Measurements from ENCODE around the gene HPCAL1. TPM values are rescaled to one million over a fixed set of nuclear protein-coding genes. Genes with fewer than 3 reads are reported as not detected.
"Not testable (repeated sequence)": the region's sequence is repeated elsewhere in the genome, so short reads cannot be mapped to it uniquely, and the experiment has no call there.

The HPCAL1 gene
- total RNA-seq, 1 experiment from 2014 or later = 189 TPM

- no peak for DNase-seq (ENCODE audit: extremely low read depth, low read depth)
Measured at GRCh38 chr2:10432311-10433181, 129.8 kb downstream of the HPCAL1 start.

GRCh38 chr2:10433264-10433946 is 130.7 kb downstream of the HPCAL1 start:
- DNase-seq (ENCODE audit: extremely low read depth, low read depth) = no peak

GRCh38 chr2:10433947-10434885 is 131.5 kb downstream of the HPCAL1 start:
- no peak for DNase-seq (ENCODE audit: extremely low read depth, low read depth)

- DNase-seq (ENCODE audit: extremely low read depth, low read depth) = peak; percentile 74
Measured at GRCh38 chr2:10434886-10435819, 132.4 kb downstream of the HPCAL1 start.

- DNase-seq (ENCODE audit: extremely low read depth, low read depth) = no peak
Measured at GRCh38 chr2:10435820-10436204, 133.1 kb downstream of the HPCAL1 start.

- DNase-seq (ENCODE audit: extremely low read depth, low read depth) = no peak
Measured at GRCh38 chr2:10436583-10437110, 133.9 kb downstream of the HPCAL1 start.

GRCh38 chr2:10437806-10438205 is 135.1 kb downstream of the HPCAL1 start:
- no peak for DNase-seq (ENCODE audit: extremely low read depth, low read depth)

GRCh38 chr2:10438688-10439087 is 136.0 kb downstream of the HPCAL1 start:
- no peak for DNase-seq (ENCODE audit: extremely low read depth, low read depth)

GRCh38 chr2:10439185-10439879 is 136.6 kb downstream of the HPCAL1 start:
- DNase-seq (ENCODE audit: extremely low read depth, low read depth) = no peak

- DNase-seq (ENCODE audit: extremely low read depth, low read depth) = no peak
Measured at GRCh38 chr2:10439971-10440370, 137.3 kb downstream of the HPCAL1 start.

GRCh38 chr2:10440736-10441135 is 138.0 kb downstream of the HPCAL1 start:
- DNase-seq (ENCODE audit: extremely low read depth, low read depth) = no peak

- DNase-seq (ENCODE audit: extremely low read depth, low read depth) = peak; percentile 78
Measured at GRCh38 chr2:10441948-10442347, 139.2 kb downstream of the HPCAL1 start.

- not testable (repeated sequence) for DNase-seq (ENCODE audit: extremely low read depth, low read depth)
Measured at GRCh38 chr2:10442469-10443126, 139.9 kb downstream of the HPCAL1 start.

- no peak for DNase-seq (ENCODE audit: extremely low read depth, low read depth)
Measured at GRCh38 chr2:10444463-10444862, 141.8 kb downstream of the HPCAL1 start.

GRCh38 chr2:10446631-10447030 is 143.9 kb downstream of the HPCAL1 start:
- DNase-seq (ENCODE audit: extremely low read depth, low read depth) = no peak

GRCh38 chr2:10447300-10447894 is 144.7 kb downstream of the HPCAL1 start:
- DNase-seq (ENCODE audit: extremely low read depth, low read depth) = peak; percentile 33

GRCh38 chr2:10447895-10448575 is 145.3 kb downstream of the HPCAL1 start, which contains the start of gene ODC1:
Gene ODC1 (minus strand): TSS chr2:10448327. CDS start chr2:10445032, 3,295 bp downstream.
- peak; percentile 95 for DNase-seq (ENCODE audit: extremely low read depth, low read depth)
